ENCODE results near the gene TNK2.
"Not testable (repeated sequence)": the region's sequence is repeated elsewhere in the genome, so short reads cannot be mapped to it uniquely, and the experiment has no call there.

The TNK2 gene

DNA sequence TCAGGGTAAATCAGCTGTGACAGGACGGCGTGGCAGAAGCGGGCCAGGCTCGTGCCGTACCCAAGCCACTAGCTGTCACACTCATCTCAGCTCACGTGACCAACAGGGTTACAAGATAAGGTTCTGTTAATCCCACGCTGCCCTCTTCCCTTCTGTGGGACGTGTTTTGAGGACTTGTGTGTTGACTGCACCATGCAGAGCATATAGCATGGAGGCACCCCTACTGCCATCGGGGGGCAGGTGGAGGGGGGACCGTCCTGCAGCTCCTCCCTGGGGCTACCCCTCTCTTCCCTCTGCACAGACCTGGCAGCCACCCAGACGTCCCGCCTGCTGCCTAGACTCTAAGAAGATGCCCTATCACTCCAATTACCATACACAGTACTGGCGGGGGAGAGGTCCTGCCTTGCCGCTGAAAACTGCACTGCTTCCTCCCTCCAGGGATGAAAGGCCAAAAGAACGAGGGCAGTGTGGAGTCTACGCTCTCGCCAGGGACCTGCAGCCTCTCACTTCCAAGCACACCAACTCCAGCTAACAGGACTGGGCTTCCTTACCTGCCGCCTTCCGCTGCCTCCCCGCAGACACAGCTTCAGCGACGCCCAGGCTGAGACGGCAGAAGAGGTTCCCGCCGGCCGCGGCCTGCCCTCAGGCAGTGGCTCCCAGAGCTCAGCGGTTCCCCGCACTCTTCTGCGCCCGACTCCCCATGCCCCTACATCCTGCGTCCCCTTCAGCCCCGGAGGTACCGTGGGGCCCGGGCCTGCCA is at the start of gene TNK2:
Gene TNK2 (minus strand): TSS at position 618 of the 760 bp plus-strand sequence. CDS start 19,963 bp downstream, outside the sequence.
- peak within 1 kb of the TSS; percentile 72 for H2AFZ ChIP-seq (ENCODE audit: low read depth, low read length)
- no peaks in the 10 kb centered on the region for H3K9me3 ChIP-seq (ENCODE audit: low read length)
- H3K4me1 ChIP-seq (ENCODE audit: insufficient read depth, low read length) = peaks cover 18% of the 10 kb centered on the region
- H3K36me3 ChIP-seq (ENCODE audit: insufficient read depth, low read length) = no peaks in the 10 kb centered on the region
- no peaks in the 10 kb centered on the region for H3K27me3 ChIP-seq (ENCODE audit: insufficient read depth, low read length)
- peak within 1 kb of the TSS; percentile 43 for H3K4me3 ChIP-seq (ENCODE audit: low read length)

DNA sequence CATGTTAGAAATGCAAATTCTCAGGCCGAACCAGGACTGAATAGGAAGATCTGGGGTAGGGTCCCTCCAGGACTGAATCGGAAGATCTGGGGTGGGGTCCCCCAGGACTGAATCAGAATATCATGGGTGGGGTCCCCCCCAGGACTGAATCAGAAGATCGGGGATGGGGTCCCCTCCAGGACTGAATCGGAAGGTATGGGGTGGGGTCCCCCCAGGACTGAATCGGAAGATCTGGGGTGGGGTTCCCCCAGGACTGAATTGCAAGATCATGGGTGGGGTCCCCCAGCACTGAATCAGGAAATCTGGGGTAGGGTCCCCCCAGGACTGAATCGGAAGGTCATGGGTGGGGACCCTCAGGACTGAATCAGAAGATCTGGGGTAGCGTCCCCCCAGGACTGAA is 48.2 kb upstream of the TNK2 start:
- no peaks in the 10 kb centered on the region for H3K9me3 ChIP-seq (ENCODE audit: low read length)
- H3K4me1 ChIP-seq (ENCODE audit: insufficient read depth, low read length) = no peaks in the 10 kb centered on the region
- no peak overlapping the region for H3K4me3 ChIP-seq (ENCODE audit: low read length)
- H3K36me3 ChIP-seq (ENCODE audit: insufficient read depth, low read length) = peaks cover 14% of the 10 kb centered on the region
- no peak overlapping the region for H2AFZ ChIP-seq (ENCODE audit: low read depth, low read length)
- no peaks in the 10 kb centered on the region for H3K27me3 ChIP-seq (ENCODE audit: insufficient read depth, low read length)

DNA sequence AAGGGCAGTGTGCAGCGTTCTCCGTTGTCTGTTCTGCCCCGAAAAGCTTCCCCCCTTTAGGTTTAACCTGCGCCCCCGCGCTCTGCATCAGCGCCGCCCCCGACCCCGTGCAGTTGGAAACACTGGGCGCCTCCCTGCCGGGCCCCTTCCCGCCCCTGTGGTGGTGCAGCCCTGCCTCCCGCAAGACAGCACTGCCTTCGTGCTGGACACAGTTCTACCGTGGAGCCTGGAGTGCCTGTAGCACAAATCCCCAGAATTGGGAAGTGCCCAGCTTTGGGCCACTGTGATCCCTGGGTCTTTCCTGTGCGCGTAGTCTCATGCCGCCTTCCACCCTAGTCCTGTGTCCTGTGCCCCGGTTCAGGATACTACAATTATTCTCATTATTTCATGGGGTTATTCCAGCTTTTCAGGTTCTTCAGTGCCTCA is 47.1 kb upstream of the TNK2 start:
- not testable (repeated sequence) for H3K27me3 ChIP-seq (ENCODE audit: insufficient read depth, low read length); H3K4me1 ChIP-seq (ENCODE audit: insufficient read depth, low read length); H3K9me3 ChIP-seq (ENCODE audit: low read length); H2AFZ ChIP-seq (ENCODE audit: low read depth, low read length); H3K4me3 ChIP-seq (ENCODE audit: low read length)
- peaks cover 14% of the 10 kb centered on the region for H3K36me3 ChIP-seq (ENCODE audit: insufficient read depth, low read length)

DNA sequence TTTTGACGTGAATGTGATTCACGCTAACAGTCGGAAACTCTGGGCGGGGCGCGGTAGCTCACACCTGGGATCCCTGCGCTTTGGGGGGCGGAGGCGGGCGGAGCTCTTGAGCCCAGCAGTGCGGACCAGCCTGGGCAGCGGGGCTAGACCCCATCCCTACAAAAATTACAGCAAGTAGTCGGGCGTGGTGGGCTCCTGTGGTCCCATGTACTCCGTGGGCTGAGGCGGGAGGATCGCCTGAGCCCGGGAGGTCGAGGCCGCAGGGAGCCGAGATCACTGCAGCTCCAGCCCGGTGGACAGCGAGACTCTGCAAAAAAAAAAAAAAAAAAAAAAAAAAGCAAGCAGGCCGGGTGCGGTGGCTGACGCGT is 46.4 kb upstream of the TNK2 start:
- H3K9me3 ChIP-seq (ENCODE audit: low read length); H2AFZ ChIP-seq (ENCODE audit: low read depth, low read length); H3K27me3 ChIP-seq (ENCODE audit: insufficient read depth, low read length); H3K4me1 ChIP-seq (ENCODE audit: insufficient read depth, low read length): not testable (repeated sequence)
- H3K36me3 ChIP-seq (ENCODE audit: insufficient read depth, low read length) = peaks cover 12% of the 10 kb centered on the region
- H3K4me3 ChIP-seq (ENCODE audit: low read length) = peak overlapping the region; percentile 55

DNA sequence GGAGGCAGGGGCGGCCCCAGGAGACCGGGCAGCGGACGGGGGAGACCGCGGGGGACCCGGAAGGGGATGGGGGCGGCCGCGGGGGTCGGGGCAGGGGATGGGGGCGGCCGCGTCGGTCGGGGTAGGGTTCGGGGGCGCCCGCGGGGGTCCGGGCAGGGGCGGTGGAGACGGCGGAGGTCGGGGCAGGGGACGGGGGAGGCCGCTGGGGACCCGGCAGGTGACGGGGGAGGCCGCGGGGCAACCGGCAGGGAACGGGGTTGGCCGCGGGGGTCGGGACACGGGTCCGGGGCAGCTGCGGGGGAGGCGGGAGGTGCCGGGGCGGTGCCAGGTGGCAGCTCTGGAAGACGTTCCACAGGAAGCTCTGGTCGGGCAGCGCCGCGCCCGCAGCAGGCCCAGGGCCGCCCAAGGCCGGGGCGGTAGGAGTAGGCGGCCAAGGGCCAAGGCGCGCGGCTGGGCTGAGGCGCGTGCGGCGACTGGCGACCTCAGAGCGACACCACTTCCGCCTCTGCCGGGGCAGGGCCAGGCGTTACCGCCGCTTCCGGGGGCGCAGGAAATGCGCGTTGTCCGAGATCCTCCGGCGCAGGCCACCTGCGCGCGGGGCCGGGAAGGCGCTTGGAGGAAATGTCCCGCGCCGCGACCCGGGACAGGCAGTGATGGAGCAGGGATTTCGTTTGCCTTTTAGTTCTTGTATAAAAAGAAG is 45.9 kb upstream of the TNK2 start:
- H3K9me3 ChIP-seq (ENCODE audit: low read length); H3K4me1 ChIP-seq (ENCODE audit: insufficient read depth, low read length); H3K27me3 ChIP-seq (ENCODE audit: insufficient read depth, low read length); H2AFZ ChIP-seq (ENCODE audit: low read depth, low read length); H3K36me3 ChIP-seq (ENCODE audit: insufficient read depth, low read length): not testable (repeated sequence)
- peak overlapping the region; percentile 55 for H3K4me3 ChIP-seq (ENCODE audit: low read length)

DNA sequence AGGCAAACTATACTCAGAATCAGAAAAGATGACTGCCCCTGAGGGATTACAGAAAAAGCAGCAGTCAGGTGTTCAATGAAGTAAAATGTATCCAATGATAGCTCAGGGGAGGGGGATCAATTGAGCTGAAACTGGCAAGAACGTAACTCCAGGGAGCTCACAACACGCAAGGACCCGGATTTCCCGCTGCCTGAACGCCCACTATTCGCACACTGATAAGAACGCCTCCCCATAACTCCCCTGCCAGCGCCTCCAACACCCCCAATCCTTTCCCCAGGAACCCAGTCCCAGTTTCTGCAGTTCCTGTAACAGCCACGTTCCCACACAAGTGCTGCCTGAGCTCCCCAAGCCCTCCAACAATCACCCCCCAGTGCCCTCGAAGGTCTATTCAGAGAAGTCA is 44.2 kb upstream of the TNK2 start:
- H3K4me1 ChIP-seq (ENCODE audit: insufficient read depth, low read length); H3K9me3 ChIP-seq (ENCODE audit: low read length); H3K27me3 ChIP-seq (ENCODE audit: insufficient read depth, low read length); H3K36me3 ChIP-seq (ENCODE audit: insufficient read depth, low read length); H3K4me3 ChIP-seq (ENCODE audit: low read length); H2AFZ ChIP-seq (ENCODE audit: low read depth, low read length): not testable (repeated sequence)

DNA sequence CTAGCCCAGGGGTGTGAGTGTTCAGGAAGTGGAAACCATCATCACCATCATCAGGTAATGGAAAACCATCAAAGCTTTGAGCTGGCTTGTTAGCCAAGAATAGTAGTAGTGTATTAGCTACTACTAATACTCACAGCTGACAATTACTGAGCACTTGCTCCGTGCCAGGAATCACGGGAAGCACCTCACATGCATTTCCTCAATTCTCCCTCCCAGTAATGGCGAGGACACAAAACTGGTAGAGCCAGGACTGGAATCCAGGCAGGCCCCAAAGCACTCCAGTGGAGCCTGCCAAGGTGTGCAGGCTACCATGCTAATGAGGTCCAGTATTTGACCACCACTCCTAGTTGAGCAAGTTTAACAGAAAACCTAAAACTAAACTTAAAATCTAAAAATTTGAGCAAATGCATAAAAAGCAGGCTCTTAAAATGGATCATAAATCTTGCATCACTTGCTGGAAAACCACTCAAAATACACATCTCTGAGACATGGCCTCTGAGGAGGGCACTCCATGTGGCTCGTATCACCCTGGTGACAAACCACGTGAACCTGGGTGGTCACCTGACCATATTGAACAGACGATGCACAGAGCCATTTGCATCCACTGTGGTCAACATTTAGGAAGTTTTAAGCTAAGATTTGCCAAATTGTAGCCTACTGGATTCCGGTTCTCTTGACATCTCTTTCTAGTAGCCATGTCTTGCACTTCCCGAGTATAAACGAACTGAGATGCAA is 43.3 kb upstream of the TNK2 start:
- not testable (repeated sequence) for H3K4me3 ChIP-seq (ENCODE audit: low read length); H3K4me1 ChIP-seq (ENCODE audit: insufficient read depth, low read length); H2AFZ ChIP-seq (ENCODE audit: low read depth, low read length); H3K36me3 ChIP-seq (ENCODE audit: insufficient read depth, low read length); H3K9me3 ChIP-seq (ENCODE audit: low read length); H3K27me3 ChIP-seq (ENCODE audit: insufficient read depth, low read length)

DNA sequence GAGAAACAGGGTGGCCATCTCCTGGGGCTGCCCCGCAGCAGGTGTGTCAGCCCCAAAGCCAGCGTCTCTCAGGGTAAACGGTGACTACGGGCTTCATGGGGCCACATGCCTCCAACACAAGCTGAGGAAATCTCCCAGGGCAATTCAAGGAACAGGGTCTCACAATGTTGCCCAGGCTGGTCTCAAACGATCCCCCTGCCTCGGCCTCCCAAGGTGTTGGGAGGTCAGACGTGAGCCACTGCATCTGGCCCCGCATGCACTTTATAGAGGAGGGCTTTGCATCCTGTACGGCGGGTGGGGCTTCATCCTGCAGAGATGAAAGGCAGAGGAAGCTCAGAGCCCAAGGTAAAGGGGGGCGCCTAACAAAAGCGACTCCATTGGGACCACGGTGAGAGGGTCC is 42.4 kb upstream of the TNK2 start:
- H3K27me3 ChIP-seq (ENCODE audit: insufficient read depth, low read length); H3K4me1 ChIP-seq (ENCODE audit: insufficient read depth, low read length); H3K9me3 ChIP-seq (ENCODE audit: low read length); H3K36me3 ChIP-seq (ENCODE audit: insufficient read depth, low read length); H3K4me3 ChIP-seq (ENCODE audit: low read length); H2AFZ ChIP-seq (ENCODE audit: low read depth, low read length): not testable (repeated sequence)

DNA sequence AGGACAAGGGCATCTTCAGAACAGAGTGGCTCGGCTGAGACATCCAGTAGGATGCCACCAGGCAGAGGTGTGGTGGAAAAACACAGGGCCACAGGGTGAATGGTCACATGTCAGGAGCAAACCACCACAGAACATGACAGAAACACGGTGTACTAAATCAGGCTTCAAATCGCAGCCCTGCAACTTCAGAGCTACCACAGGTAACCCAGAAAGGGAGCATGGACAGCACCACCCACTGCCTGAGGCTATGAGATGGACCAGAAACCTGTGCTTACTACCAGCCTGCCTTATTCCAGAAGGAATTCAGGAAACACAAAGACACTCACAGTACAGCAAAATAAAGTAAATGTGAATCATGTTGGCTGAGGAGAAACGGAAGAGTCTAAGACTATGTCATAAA is 41.8 kb upstream of the TNK2 start:
- not testable (repeated sequence) for H3K27me3 ChIP-seq (ENCODE audit: insufficient read depth, low read length); H2AFZ ChIP-seq (ENCODE audit: low read depth, low read length); H3K4me1 ChIP-seq (ENCODE audit: insufficient read depth, low read length); H3K4me3 ChIP-seq (ENCODE audit: low read length); H3K9me3 ChIP-seq (ENCODE audit: low read length); H3K36me3 ChIP-seq (ENCODE audit: insufficient read depth, low read length)

DNA sequence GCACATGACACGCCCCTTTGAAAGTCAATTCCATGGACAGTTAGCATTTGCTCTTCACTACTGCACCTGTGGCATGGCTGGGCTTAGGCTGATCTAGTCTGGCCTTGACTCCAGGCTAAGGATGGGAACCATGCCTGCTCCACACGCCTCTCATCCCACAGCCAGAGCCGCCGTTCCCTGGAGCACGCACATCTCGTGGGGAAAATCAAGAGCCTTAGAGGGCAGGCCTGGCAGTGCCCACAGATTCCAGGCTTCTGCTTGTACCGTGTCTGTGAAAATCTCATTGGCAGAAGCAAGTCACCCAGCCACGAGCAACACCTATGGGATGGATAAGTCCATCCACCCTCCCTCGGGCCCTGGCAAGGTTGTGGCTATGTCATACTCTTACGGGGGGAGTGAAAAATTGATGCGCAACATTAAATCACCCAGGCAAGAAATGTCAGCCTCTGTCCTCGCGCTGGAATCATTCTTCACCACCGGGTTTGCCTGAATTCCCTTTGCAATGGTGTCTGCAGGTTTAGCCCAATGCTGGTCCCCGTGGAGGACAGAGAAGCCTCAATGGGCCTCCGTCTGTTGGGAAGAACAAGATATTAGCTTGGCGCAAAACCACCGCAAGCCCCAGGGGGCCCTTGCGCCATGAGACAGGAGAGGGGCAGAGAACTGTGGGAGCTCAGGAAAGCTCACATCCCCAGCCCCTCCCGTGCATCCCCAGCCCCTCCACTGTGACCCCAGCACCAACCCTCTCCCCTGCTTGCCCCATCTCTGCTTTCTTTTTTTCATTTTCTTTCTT is 38.8 kb upstream of the TNK2 start:
- H2AFZ ChIP-seq (ENCODE audit: low read depth, low read length); H3K27me3 ChIP-seq (ENCODE audit: insufficient read depth, low read length); H3K9me3 ChIP-seq (ENCODE audit: low read length); H3K4me1 ChIP-seq (ENCODE audit: insufficient read depth, low read length); H3K36me3 ChIP-seq (ENCODE audit: insufficient read depth, low read length); H3K4me3 ChIP-seq (ENCODE audit: low read length): not testable (repeated sequence)

DNA sequence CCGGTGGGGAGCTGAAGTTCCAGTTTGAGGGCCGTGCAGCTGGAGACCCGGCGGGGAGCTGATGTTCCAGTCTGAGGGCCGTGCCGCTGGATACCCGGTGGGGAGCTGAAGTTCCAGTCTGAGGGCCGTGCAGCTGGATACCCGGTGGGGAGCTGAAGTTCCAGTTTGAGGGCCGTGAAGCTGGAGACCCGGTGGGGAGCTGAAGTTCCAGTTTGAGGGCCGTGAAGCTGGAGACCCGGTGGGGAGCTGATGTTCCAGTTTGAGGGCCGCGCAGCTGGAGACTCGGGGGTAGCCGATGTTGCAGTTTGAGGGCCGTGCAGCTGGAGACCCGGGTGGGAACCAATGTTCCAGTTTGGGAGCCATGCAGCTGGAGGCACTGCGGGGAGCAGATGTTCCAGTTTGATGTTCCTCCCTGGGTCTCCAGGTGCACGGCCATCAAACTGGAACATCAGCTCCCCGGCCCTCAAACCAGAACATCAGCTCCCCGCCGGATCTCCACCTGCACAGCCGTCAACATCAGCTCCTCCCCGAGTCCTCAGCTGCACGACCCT is 33.0 kb upstream of the TNK2 start:
- H3K36me3 ChIP-seq (ENCODE audit: insufficient read depth, low read length); H3K27me3 ChIP-seq (ENCODE audit: insufficient read depth, low read length); H3K9me3 ChIP-seq (ENCODE audit: low read length); H3K4me3 ChIP-seq (ENCODE audit: low read length); H2AFZ ChIP-seq (ENCODE audit: low read depth, low read length); H3K4me1 ChIP-seq (ENCODE audit: insufficient read depth, low read length): not testable (repeated sequence)

DNA sequence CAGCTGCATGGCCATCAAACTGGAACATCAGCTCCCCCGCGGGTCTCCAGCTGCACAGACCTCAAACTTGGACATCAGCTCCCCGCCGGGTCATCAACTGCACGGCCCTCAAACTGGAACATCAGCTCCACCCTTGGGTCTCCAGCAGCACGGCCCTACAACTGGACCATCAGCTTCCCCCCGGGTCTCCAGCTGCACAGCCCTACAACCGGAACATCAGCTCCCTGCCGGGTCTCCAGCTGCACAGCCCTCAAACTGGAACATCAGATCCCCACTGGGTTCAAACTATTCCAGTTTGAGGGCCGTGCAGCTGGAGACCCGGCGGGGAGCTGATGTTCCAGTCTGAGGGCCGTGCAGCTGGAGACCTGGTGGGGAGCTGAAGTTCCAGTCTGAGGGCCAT is 32.5 kb upstream of the TNK2 start:
- H3K36me3 ChIP-seq (ENCODE audit: insufficient read depth, low read length); H3K9me3 ChIP-seq (ENCODE audit: low read length); H3K4me1 ChIP-seq (ENCODE audit: insufficient read depth, low read length); H2AFZ ChIP-seq (ENCODE audit: low read depth, low read length); H3K4me3 ChIP-seq (ENCODE audit: low read length); H3K27me3 ChIP-seq (ENCODE audit: insufficient read depth, low read length): not testable (repeated sequence)

Data from neuron (in vitro differentiated cells).